ENCODE data around the gene EXOC4.

The EXOC4 gene

GRCh38 chr7:133481676-133482075 lies 228.8 kb downstream of the EXOC4 start:
- H4K20me1 ChIP-seq (ENCODE audit: control insufficient read depth, insufficient read depth, low read depth, low read length) = no peaks in the 10 kb centered on the region
- no peak for TF ChIP-seq EZH2phosphoT487 (IDR thresholded peaks at IDR 0.05; ENCODE audit: borderline replicate concordance, low read length)
- TF ChIP-seq, protein P1, sequence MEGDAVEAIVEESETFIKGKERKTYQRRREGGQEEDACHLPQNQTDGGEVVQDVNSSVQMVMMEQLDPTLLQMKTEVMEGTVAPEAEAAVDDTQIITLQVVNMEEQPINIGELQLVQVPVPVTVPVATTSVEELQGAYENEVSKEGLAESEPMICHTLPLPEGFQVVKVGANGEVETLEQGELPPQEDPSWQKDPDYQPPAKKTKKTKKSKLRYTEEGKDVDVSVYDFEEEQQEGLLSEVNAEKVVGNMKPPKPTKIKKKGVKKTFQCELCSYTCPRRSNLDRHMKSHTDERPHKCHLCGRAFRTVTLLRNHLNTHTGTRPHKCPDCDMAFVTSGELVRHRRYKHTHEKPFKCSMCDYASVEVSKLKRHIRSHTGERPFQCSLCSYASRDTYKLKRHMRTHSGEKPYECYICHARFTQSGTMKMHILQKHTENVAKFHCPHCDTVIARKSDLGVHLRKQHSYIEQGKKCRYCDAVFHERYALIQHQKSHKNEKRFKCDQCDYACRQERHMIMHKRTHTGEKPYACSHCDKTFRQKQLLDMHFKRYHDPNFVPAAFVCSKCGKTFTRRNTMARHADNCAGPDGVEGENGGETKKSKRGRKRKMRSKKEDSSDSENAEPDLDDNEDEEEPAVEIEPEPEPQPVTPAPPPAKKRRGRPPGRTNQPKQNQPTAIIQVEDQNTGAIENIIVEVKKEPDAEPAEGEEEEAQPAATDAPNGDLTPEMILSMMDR (IDR thresholded peaks at IDR 0.05; ENCODE audit: low read depth, low read length, poor library complexity, severe bottlenecking) = no peak
- H3K79me2 ChIP-seq (ENCODE audit: control insufficient read depth, low read length) = no peaks in the 10 kb centered on the region
- no peaks in the 10 kb centered on the region for H3K9me2 ChIP-seq (replicated peaks; ENCODE audit: control insufficient read depth, low read length)
- H3F3A ChIP-seq (ENCODE audit: control insufficient read depth, insufficient read depth) = no peaks in the 10 kb centered on the region
- no peak overlapping the region for H3K4me2 ChIP-seq (ENCODE audit: low read length)
- H3K36me3 ChIP-seq (ENCODE audit: control insufficient read depth, low read length) = peaks cover 7% of the 10 kb centered on the region; the same call in 1 of the 2 replicates
- no peaks in the 10 kb centered on the region for H3K27me3 ChIP-seq (ENCODE audit: control insufficient read depth, low read length)
- H3K4me1 ChIP-seq (ENCODE audit: control insufficient read depth, low read length) = no peaks in the 10 kb centered on the region
- no peaks in the 10 kb centered on the region for H3K9me3 ChIP-seq (ENCODE audit: control insufficient read depth, insufficient read depth, low read length)
- H3K4me3 ChIP-seq (ENCODE audit: low read length) = no peak overlapping the region
- no peak overlapping the region for H3K27ac ChIP-seq (ENCODE audit: low read depth, low read length)

GRCh38 chr7:133482599-133482998 lies 229.7 kb downstream of the EXOC4 start:
- Histone ChIP-seq H3K4me1 (ENCODE audit: control insufficient read depth, low read length) (no peaks in the 10 kb centered on the region), H3K9me3 (ENCODE audit: control insufficient read depth, insufficient read depth, low read length) (no peaks in the 10 kb centered on the region), H3K4me2 (ENCODE audit: low read length) (no peak overlapping the region), H3K27me3 (ENCODE audit: control insufficient read depth, low read length) (no peaks in the 10 kb centered on the region), H3K9me2 (replicated peaks; ENCODE audit: control insufficient read depth, low read length) (no peaks in the 10 kb centered on the region), H3F3A (ENCODE audit: control insufficient read depth, insufficient read depth) (no peaks in the 10 kb centered on the region), H3K79me2 (ENCODE audit: control insufficient read depth, low read length) (no peaks in the 10 kb centered on the region), H3K4me3 (ENCODE audit: low read length) (no peak overlapping the region), H4K20me1 (ENCODE audit: control insufficient read depth, insufficient read depth, low read depth, low read length) (no peaks in the 10 kb centered on the region), H3K36me3 (ENCODE audit: control insufficient read depth, low read length) (peaks cover 7% of the 10 kb centered on the region; the same call in 1 of the 2 replicates), H3K27ac (ENCODE audit: low read depth, low read length) (no peak overlapping the region)
- TF ChIP-seq, protein P1 (IDR thresholded peaks at IDR 0.05; ENCODE audit: low read depth, low read length, poor library complexity, severe bottlenecking) = no peak
- TF ChIP-seq EZH2phosphoT487 (IDR thresholded peaks at IDR 0.05; ENCODE audit: borderline replicate concordance, low read length) = no peak

DNA sequence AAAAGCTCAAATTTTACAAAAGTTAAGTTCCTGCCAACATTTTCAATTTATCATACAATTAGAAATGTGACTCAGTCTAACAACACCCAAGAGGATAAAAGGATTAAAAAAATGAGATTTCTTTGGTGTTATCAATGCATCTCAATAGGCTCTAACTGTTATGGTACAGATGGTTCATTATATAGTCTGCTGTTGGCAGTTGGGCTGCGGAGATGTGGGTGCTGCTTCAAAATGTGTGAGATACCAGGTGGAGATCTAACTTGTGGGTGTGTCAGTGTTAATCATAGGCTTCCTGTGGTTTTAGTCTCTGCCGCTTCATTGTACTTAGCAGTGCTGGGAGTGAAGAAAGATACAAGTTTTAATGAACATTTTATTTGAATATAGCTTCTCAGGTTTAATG lies 231.2 kb downstream of the EXOC4 start:
- no peaks in the 10 kb centered on the region for H3K4me1 ChIP-seq (ENCODE audit: control insufficient read depth, low read length)
- H3K9me2 ChIP-seq (replicated peaks; ENCODE audit: control insufficient read depth, low read length) = no peaks in the 10 kb centered on the region
- H3K79me2 ChIP-seq (ENCODE audit: control insufficient read depth, low read length) = no peaks in the 10 kb centered on the region
- no peaks in the 10 kb centered on the region for H3F3A ChIP-seq (ENCODE audit: control insufficient read depth, insufficient read depth)
- no peak for TF ChIP-seq EZH2phosphoT487 (IDR thresholded peaks at IDR 0.05; ENCODE audit: borderline replicate concordance, low read length)
- TF ChIP-seq, protein P1 (IDR thresholded peaks at IDR 0.05; ENCODE audit: low read depth, low read length, poor library complexity, severe bottlenecking) = no peak
- no peak overlapping the region for H3K27ac ChIP-seq (ENCODE audit: low read depth, low read length)
- no peaks in the 10 kb centered on the region for H4K20me1 ChIP-seq (ENCODE audit: control insufficient read depth, insufficient read depth, low read depth, low read length)
- H3K4me3 ChIP-seq (ENCODE audit: low read length) = no peak overlapping the region
- H3K36me3 ChIP-seq (ENCODE audit: control insufficient read depth, low read length) = peaks cover 7% of the 10 kb centered on the region; the same call in 1 of the 2 replicates
- H3K9me3 ChIP-seq (ENCODE audit: control insufficient read depth, insufficient read depth, low read length) = no peaks in the 10 kb centered on the region
- no peaks in the 10 kb centered on the region for H3K27me3 ChIP-seq (ENCODE audit: control insufficient read depth, low read length)
- no peak overlapping the region for H3K4me2 ChIP-seq (ENCODE audit: low read length)

All from DOHH2 (cell line).